Chondrocyte (in vitro differentiated cells): Measurements from ENCODE around the gene FBXL16. TPM values are rescaled to one million over a fixed set of nuclear protein-coding genes. Genes with fewer than 3 reads are reported as not detected.

Experiments
- DNase-seq: peaks from one replicate; pipeline ENCODE4 v3.0.0; 2021; ENCODE audit warnings: mixed read lengths, low spot score
- H3K27ac Mint-ChIP-seq: one replicate; pipeline ENCODE4 v1.8.0; 2021; ENCODE audit warnings: mild to moderate bottlenecking, moderate library complexity, mixed read lengths; ENCODE audit not compliant: unreplicated experiment
- H3K27me3 Mint-ChIP-seq: 2 replicates; pipeline ENCODE4 v1.8.0; 2021; ENCODE audit warnings: low read depth, mixed read lengths
- H3K36me3 Mint-ChIP-seq: 2 replicates; pipeline ENCODE4 v1.8.0; 2021; ENCODE audit warnings: low read depth, mixed read lengths
- H3K4me1 Mint-ChIP-seq: 2 replicates; pipeline ENCODE4 v1.8.0; 2021; ENCODE audit warnings: low read depth, mild to moderate bottlenecking, mixed read lengths
- H3K4me3 Mint-ChIP-seq: one replicate; pipeline ENCODE4 v1.8.0; 2021; ENCODE audit warnings: mild to moderate bottlenecking, moderate library complexity, mixed read lengths; ENCODE audit not compliant: unreplicated experiment
- H3K9me3 Mint-ChIP-seq: 2 replicates; pipeline ENCODE4 v1.8.0; 2021; ENCODE audit warnings: low read depth, mixed read lengths
- total RNA-seq: library from RNA; stranded (reverse); gene quantifications from 3 replicates; pipeline ENCODE4 v1.2.1, GENCODE V29; 2021
- TF ChIP-seq, protein P1 (sequence below): fragments of 200-600 bp; sonication (generic); IDR thresholded peaks from 2 replicates; pipeline ENCODE4 v1.5.0; 2021; ENCODE audit warnings: antibody characterized with exemption, mild to moderate bottlenecking, moderate library complexity

The FBXL16 gene
- total RNA-seq, 1 donor from 2014 or later, result 0.87 TPM

DNA sequence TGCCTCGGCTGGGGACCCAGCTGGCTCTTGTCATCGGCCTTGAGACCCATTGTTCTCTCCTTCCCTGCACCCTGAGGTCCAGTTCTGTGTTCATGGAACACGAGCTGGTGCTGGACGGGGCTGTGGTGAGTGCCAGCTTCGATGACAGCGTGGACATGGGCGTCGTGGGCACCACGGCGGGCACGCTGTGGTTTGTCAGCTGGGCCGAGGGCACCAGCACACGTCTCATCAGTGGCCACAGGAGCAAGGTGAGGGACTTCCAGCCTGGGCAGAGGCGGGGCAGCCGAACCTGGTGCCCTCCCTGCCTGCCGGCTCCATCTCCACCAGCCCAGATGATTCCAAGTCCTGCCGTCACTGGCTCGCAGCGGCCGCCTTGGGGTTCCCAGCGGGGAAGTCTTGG is 43.0 kb downstream of the FBXL16 start:
- peaks cover 5% of the 10 kb centered on the region for H3K4me1 Mint-ChIP-seq
- no peaks in the 10 kb centered on the region for H3K27me3 Mint-ChIP-seq
- H3K4me3 Mint-ChIP-seq, result no peak overlapping the region
- no peaks in the 10 kb centered on the region for H3K9me3 Mint-ChIP-seq
- TF ChIP-seq, protein P1, sequence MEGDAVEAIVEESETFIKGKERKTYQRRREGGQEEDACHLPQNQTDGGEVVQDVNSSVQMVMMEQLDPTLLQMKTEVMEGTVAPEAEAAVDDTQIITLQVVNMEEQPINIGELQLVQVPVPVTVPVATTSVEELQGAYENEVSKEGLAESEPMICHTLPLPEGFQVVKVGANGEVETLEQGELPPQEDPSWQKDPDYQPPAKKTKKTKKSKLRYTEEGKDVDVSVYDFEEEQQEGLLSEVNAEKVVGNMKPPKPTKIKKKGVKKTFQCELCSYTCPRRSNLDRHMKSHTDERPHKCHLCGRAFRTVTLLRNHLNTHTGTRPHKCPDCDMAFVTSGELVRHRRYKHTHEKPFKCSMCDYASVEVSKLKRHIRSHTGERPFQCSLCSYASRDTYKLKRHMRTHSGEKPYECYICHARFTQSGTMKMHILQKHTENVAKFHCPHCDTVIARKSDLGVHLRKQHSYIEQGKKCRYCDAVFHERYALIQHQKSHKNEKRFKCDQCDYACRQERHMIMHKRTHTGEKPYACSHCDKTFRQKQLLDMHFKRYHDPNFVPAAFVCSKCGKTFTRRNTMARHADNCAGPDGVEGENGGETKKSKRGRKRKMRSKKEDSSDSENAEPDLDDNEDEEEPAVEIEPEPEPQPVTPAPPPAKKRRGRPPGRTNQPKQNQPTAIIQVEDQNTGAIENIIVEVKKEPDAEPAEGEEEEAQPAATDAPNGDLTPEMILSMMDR, result no peak
- no peak for DNase-seq
- no peak overlapping the region for H3K27ac Mint-ChIP-seq
- H3K36me3 Mint-ChIP-seq, result no peaks in the 10 kb centered on the region

DNA sequence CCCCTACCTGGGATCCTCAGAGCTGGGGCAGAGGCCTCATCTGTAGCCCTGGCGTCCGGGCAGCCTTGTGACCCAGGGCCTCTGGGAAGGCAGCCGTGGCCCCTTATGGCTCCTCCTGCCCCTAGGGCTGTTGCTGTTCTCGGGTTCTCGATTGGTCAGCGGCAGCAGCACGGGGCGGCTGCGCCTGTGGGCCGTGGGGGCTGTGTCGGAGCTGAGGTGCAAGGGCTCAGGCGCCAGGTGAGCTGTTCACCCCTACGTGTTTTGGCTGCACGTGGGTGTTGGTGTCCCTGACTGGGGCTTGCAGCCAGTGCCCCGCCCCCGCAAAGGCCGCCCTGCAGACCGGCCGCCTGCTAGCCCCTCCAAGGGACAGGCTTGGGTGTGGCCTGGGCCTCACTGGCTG is 43.5 kb downstream of the FBXL16 start:
- no peaks in the 10 kb centered on the region for H3K36me3 Mint-ChIP-seq
- H3K27me3 Mint-ChIP-seq, result no peaks in the 10 kb centered on the region
- H3K27ac Mint-ChIP-seq, result no peak overlapping the region
- TF ChIP-seq, protein P1, result no peak
- H3K4me1 Mint-ChIP-seq, result peaks cover 4% of the 10 kb centered on the region
- no peak overlapping the region for H3K4me3 Mint-ChIP-seq
- H3K9me3 Mint-ChIP-seq, result no peaks in the 10 kb centered on the region
- DNase-seq, result no peak

DNA sequence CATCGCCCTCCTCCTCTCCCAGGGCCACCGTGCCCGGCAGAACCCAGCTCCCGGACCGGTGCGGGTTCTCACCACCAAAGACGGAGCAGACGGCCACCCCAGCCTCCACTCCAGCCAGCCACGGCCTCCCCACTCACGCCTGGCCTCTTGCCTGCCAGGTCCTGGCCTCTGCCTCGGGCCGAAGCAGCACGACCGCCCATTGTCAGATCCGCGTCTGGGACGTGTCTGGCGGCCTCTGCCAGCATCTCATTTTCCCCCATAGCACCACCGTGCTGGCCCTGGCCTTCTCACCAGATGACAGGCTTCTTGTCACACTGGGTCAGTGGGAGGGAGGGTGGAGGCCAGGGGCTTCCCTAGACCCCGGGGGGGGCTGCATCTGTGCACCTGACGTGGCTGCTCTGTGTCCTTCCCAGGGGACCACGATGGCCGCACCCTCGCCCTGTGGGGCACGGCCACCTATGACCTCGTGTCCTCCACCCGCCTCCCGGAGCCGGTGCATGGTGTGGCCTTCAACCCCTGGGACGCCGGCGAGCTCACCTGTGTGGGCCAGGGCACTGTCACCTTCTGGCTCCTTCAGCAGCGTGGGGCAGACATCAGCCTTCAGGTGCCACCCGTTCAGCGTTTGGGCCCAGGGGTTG is 44.3 kb downstream of the FBXL16 start:
- Mint-ChIP-seq H3K4me3 (no peak overlapping the region), H3K27me3 (no peaks in the 10 kb centered on the region), H3K4me1 (peaks cover 4% of the 10 kb centered on the region), H3K36me3 (no peaks in the 10 kb centered on the region), H3K27ac (no peak overlapping the region), H3K9me3 (no peaks in the 10 kb centered on the region)
- DNase-seq, result no peak
- TF ChIP-seq, protein P1, result peak; percentile 6

GRCh38 chr16:660459-661183 is 45.0 kb downstream of the FBXL16 start:
- no peak for DNase-seq
- Mint-ChIP-seq H3K36me3 (no peaks in the 10 kb centered on the region), H3K27ac (no peak overlapping the region), H3K27me3 (no peaks in the 10 kb centered on the region), H3K4me3 (no peak overlapping the region), H3K4me1 (peaks cover 4% of the 10 kb centered on the region), H3K9me3 (no peaks in the 10 kb centered on the region)
- TF ChIP-seq, protein P1, result peak; percentile 79

DNA sequence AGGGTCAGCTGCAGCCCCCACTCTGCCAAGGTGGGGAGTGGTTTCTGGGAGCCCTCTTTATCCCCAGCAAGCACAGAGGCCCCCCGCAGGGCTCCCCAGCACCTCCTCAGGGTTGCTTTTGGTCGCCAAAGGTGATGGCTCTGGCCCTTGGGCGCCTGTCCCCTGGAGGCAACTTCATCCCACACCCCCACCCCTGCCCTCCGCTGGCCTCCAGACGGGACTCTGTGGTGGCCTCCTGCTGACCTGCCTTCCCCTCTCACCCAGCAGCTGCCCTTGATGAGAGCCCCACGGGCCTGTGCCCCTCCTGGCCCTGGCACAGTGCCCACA is 45.5 kb downstream of the FBXL16 start:
- TF ChIP-seq, protein P1, result no peak
- no peak for DNase-seq
- Mint-ChIP-seq H3K9me3 (no peaks in the 10 kb centered on the region), H3K27me3 (no peaks in the 10 kb centered on the region), H3K4me1 (peaks cover 4% of the 10 kb centered on the region), H3K4me3 (no peak overlapping the region), H3K36me3 (no peaks in the 10 kb centered on the region), H3K27ac (no peak overlapping the region)
